K562 (cell line): Measurements from ENCODE around the gene BLM. TPM values are rescaled to one million over a fixed set of nuclear protein-coding genes. Genes with fewer than 3 reads are reported as not detected.

ENCODE experiments used
- ATAC-seq: fragments of 200-7000 bp; cut with Tn5 transposase; 3 replicates; pipeline ENCODE4 v1.9.1; 2020; ENCODE audit warnings: moderate library complexity
- BruUV-seq: library from RNA; stranded (reverse); fragments of 400-500 nt; replicated peaks from 2 replicates; lab custom pipeline; 2021; lab: Mats Ljungman, UMichigan
- CTCF ChIA-PET: fragments of 300-600 bp; formaldehyde crosslinking; extraction: SDS; loops from one replicate; lab custom pipeline; 2021; ENCODE audit warnings: low intra/inter-chr PET ratio; lab: Yijun Ruan, JAX
- POLR2A ChIA-PET: fragments of 300-600, 350-650 bp; sonication (Branson Sonifier 250); formaldehyde crosslinking; extraction: SDS; loops from one replicate; lab custom pipeline; 2021; ENCODE audit warnings: antibody characterized with exemption, inconsistent platforms; lab: Yijun Ruan, JAX
- DNase-seq, 4 experiments: peaks; one replicate each; pipeline versions ENCODE4 v3.0.0 to v3.0.0-alpha.2; 2011 to 2018; ENCODE audit warnings: low spot score in 3 of 4, mixed read lengths in 3 of 4; ENCODE audit errors: extremely low read depth in 1 of 4
- FAIRE-seq: peaks from 2 replicates; lab custom pipeline; 2011; peaks lifted over from hg19 to GRCh38; lab: Jason Lieb, UNC
- H2AFZ ChIP-seq: 2 replicates; pipeline ENCODE4 v1.6.0; 2011; ENCODE audit warnings: low read depth, low read length, control low read depth, inconsistent platforms
- H3K27ac ChIP-seq: fragments of 200-600 bp; 3 replicates; pipeline ENCODE4 v1.8.0; 2011; ENCODE audit warnings: low read depth, mild to moderate bottlenecking, control low read depth, inconsistent platforms, low read length, moderate library complexity, mixed read lengths; ENCODE audit errors: extremely low read depth
- H3K27me3 ChIP-seq, 2 experiments: fragments of 300-600 bp in 1 of 2; 2 replicates in 1 of 2; 3 replicates in 1 of 2; pipeline versions ENCODE4 v1.6.0 to v1.8.0; 2011; ENCODE audit warnings: inconsistent platforms in 2 of 2, low read length in 2 of 2, mild to moderate bottlenecking in 1 of 2, mixed read lengths in 1 of 2, moderate library complexity in 1 of 2; ENCODE audit not compliant: control insufficient read depth in 2 of 2, insufficient read depth in 2 of 2
- H3K36me3 ChIP-seq: fragments of 300-600 bp; 3 replicates; pipeline ENCODE4 v1.8.0; 2011; ENCODE audit warnings: mild to moderate bottlenecking, low read length, inconsistent platforms; ENCODE audit not compliant: control insufficient read depth, insufficient read depth
- H3K4me1 ChIP-seq, 2 experiments: fragments of 200-600 bp in 1 of 2; replicated peaks in 1 of 2; 2 replicates in 1 of 2; 3 replicates in 1 of 2; pipeline versions ENCODE4 v1.5.1 to v1.8.0; 2011; ENCODE audit warnings: inconsistent platforms in 2 of 2, low read length in 2 of 2, mild to moderate bottlenecking in 1 of 2, mixed read lengths in 1 of 2, moderate library complexity in 1 of 2; ENCODE audit not compliant: control insufficient read depth in 2 of 2, insufficient read depth in 2 of 2
- H3K4me2 ChIP-seq: 2 replicates; pipeline ENCODE4 v1.6.1; 2011; ENCODE audit warnings: low read length, control low read depth, inconsistent platforms, mixed read lengths; ENCODE audit not compliant: insufficient read depth
- H3K4me3 ChIP-seq: fragments of 200-600 bp; sonication (generic), shearing (Covaris generic); 2 replicates; pipeline ENCODE4 v1.5.1; 2016; ENCODE audit warnings: control low read depth, inconsistent platforms
- H3K79me2 ChIP-seq: fragments of 200-600 bp; 3 replicates; pipeline ENCODE4 v1.8.0; 2011; ENCODE audit warnings: low read length, inconsistent platforms; ENCODE audit not compliant: control insufficient read depth, insufficient read depth
- H3K9ac ChIP-seq, 2 experiments: 2 replicates each; pipeline versions ENCODE4 v1.6.0 to v1.6.1; 2011; ENCODE audit warnings: low read depth in 2 of 2, low read length in 2 of 2, control low read depth in 1 of 2, inconsistent platforms in 1 of 2, mild to moderate bottlenecking in 1 of 2, mixed read lengths in 1 of 2; ENCODE audit not compliant: insufficient read depth in 1 of 2
- H3K9me1 ChIP-seq: one replicate; pipeline ENCODE4 v1.6.0; 2011; ENCODE audit warnings: inconsistent platforms, mild to moderate bottlenecking, low read length, moderate library complexity; ENCODE audit not compliant: control insufficient read depth, insufficient read depth
- H3K9me3 ChIP-seq: replicated peaks from 2 replicates; pipeline ENCODE4 v1.5.1; 2011; ENCODE audit warnings: low read depth, low read length, inconsistent platforms; ENCODE audit not compliant: control insufficient read depth, insufficient read depth
- H4K20me1 ChIP-seq: replicated peaks from 2 replicates; pipeline ENCODE4 v1.6.1; 2011; ENCODE audit warnings: low read length, inconsistent platforms, mixed read lengths; ENCODE audit not compliant: control insufficient read depth, insufficient read depth
- ATF1 ChIP-seq, 2 experiments: fragments of 450-650 bp in 1 of 2; IDR thresholded peaks; 2 replicates each; pipeline ENCODE4 v1.6.1; 2016; ENCODE audit warnings: missing compliant biosample characterization in 1 of 2, missing genetic modification characterization in 1 of 2
- CC2D1A ChIP-seq: fragments of 450-650 bp; IDR thresholded peaks from 2 replicates; pipeline ENCODE4 v1.6.1; 2017; ENCODE audit warnings: mild to moderate bottlenecking
- NFE2L1 ChIP-seq: fragments of 450-650 bp; IDR thresholded peaks from 2 replicates; pipeline ENCODE4 v1.6.1; 2016; ENCODE audit warnings: missing genetic modification characterization, low read depth, mild to moderate bottlenecking, missing compliant biosample characterization, moderate library complexity, borderline replicate concordance
- NFYB ChIP-seq: IDR thresholded peaks from 2 replicates; pipeline ENCODE4 v1.6.1; 2011; ENCODE audit warnings: mild to moderate bottlenecking, moderate library complexity; ENCODE audit not compliant: insufficient read length; ENCODE audit errors: extremely low read depth
- TOE1 ChIP-seq, 2 experiments: fragments of 450-650 bp in 1 of 2; sonication (generic) in 1 of 2; formaldehyde crosslinking in 1 of 2; IDR thresholded peaks; 2 replicates each; pipeline versions ENCODE4 v1.7.1 to v1.8.0; 2016 to 2022; ENCODE audit warnings: borderline replicate concordance in 2 of 2, mild to moderate bottlenecking in 2 of 2, antibody characterized with exemption in 1 of 2, inconsistent platforms in 1 of 2, low read depth in 1 of 2, missing genetic modification reagents in 1 of 2, moderate library complexity in 1 of 2
- WGBS: fragments of 100-300 bp; shearing (Covaris generic); methylation state at CpG from one replicate; pipeline ENCODE4 v1.1.6; 2016; ENCODE audit warnings: low coverage, mixed read lengths; ENCODE audit not compliant: insufficient coverage; ENCODE audit errors: missing lambda C conversion rate; 5-methylcytosine and 5-hydroxymethylcytosine counted together
- in situ Hi-C: fragments of 300-500 bp; cut with MboI; formaldehyde crosslinking; loops from 4 replicates; pipeline ENCODE4 v1.15.0; 2018; ENCODE audit warnings: inconsistent platforms, mixed read lengths
- intact Hi-C: fragments of 100-400 bp; cut with micrococcal nuclease; formaldehyde crosslinking; loops from 2 replicates; pipeline ENCODE4 v1.14.2; 2022
- polyA plus RNA-seq, 8 experiments: library from polyadenylated mRNA; depleted of rRNA in 4 of 8; stranded (reverse) in 5 of 8; unstranded in 3 of 8; fragments of >200 nt; fragmentation: Nextera tagmentation in 2 of 8; fragmentation: Illumina TruSeq in 1 of 8; extraction: Ambion mirVana in 2 of 8; extraction: Trizol in 1 of 8; gene quantifications; 2 replicates each; pipeline versions ENCODE4 v1.2.1 to v1.2.3, GENCODE V29; 2011 to 2014; ENCODE audit warnings: inconsistent platforms in 1 of 8, missing spikeins in 1 of 8
- total RNA-seq, 7 experiments: library from RNA; depleted of rRNA in 6 of 7; stranded (reverse); fragments of >200 nt in 6 of 7; fragmentation: Illumina TruSeq in 2 of 7; extraction: Trizol in 2 of 7; gene quantifications; 2 replicates each; pipeline versions ENCODE4 v1.2.1 to v1.2.3, GENCODE V29; 2011 to 2021; ENCODE audit warnings: low replicate concordance in 1 of 7
- TF ChIP-seq, protein P1 (sequence below): fragments of 450-650 bp; IDR thresholded peaks from 2 replicates; pipeline ENCODE4 v1.6.1; 2016; ENCODE audit warnings: missing biosample characterization, missing genetic modification characterization
- TF ChIP-seq, protein P2 (sequence below): fragments of 200-400 bp; formaldehyde crosslinking; IDR thresholded peaks from 2 replicates; pipeline ENCODE4 v1.6.1; 2017; ENCODE audit warnings: mild to moderate bottlenecking, low read depth, low read length, moderate library complexity
- TF ChIP-seq, protein P3 (sequence below): IDR thresholded peaks from 2 replicates; pipeline ENCODE4 v1.6.1; 2011; ENCODE audit warnings: borderline replicate concordance, low read depth, mild to moderate bottlenecking, moderate library complexity, low read length; ENCODE audit not compliant: insufficient read depth, poor library complexity, severe bottlenecking

The BLM gene
- total and polyA plus RNA-seq, 9 of the 15 experiments (the other 6 are each of a cell fraction or from before 2014, with no cell fraction given) = 21.0 to 56.0 (median 43.9) TPM

DNA sequence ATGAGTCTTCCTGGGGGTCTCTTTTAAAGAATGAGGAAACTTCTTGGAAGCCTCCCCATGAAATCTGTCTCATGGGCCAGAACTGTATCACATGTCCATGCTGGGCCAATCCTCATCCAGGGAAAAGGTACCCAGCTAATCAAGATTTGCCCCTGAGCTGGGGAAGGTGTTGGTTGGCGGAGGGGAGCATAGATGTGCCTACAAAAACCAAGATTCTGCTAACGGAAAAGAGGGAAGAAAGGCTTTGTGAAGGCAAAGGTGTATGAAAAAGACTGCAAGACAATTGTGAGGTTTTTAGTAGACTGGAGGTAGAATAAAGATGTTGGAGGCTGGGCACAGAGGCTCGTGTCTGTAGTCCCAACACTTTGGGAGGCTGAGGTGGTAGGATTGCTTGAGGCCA lies 18.5 kb upstream of the BLM start:
- H3K36me3 ChIP-seq = no peaks in the 10 kb centered on the region
- intact Hi-C loops (loop anchor here (10.0 kb wide), 1 partner anchor 214 kb away; no protein-coding TSS in a partner anchor), in situ Hi-C loops (loop anchor here (10.0 kb wide), 1 partner anchor 54 kb away; no protein-coding TSS in a partner anchor)
- no peak overlapping the region for H3K27ac ChIP-seq
- H3K4me3 ChIP-seq = no peak overlapping the region
- H3K9ac ChIP-seq = no peak overlapping the region
- H3K4me2 ChIP-seq = no peak overlapping the region
- H3K9me3 ChIP-seq = peaks cover 3% of the 10 kb centered on the region; the same call in 1 of the 2 replicates
- H3K4me1 ChIP-seq = no peaks in the 10 kb centered on the region; a peak in 1 of 5 replicates
- no peak for TF ChIP-seq NFE2L1 (tag)
- TF ChIP-seq NFYB = peak; percentile 27
- CTCF ChIA-PET = no interaction called here
- no peak for DNase-seq
- no peak overlapping the region for H2AFZ ChIP-seq
- no peak for FAIRE-seq
- no peaks in the 10 kb centered on the region for H3K9me1 ChIP-seq
- no peaks in the 10 kb centered on the region for H4K20me1 ChIP-seq
- H3K27me3 ChIP-seq = no peaks in the 10 kb centered on the region
- POLR2A ChIA-PET = interaction anchor here (0.6 to 1.2 kb wide), 3 partner anchors 19 to 844 kb away, joined by 3 to 4 read pairs (median 3); partner anchors contain the start of gene BLM
- WGBS = 66% methylated on average over 3 of the region's 3 CpGs
- no TSS peak for BruUV-seq
- no peak for ATAC-seq
- H3K79me2 ChIP-seq = no peaks in the 10 kb centered on the region

DNA sequence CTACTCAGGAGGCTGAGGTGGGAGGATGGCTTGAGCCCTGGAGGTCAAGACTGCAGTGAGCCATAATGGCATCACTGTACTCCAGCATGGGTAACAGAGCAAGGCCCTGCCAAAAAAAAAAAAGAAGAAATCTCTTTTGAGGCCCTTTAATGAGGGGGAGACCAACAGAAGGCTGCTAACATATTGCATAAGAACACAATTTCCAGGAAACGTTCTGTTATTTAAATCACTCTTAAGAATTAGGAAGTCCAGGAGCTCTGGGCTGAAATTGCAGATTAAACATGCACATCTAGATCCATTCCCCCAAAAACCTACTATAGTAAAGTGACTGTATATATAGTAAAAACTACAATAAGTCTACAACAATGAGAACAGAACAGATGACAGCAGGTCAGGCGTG lies 16.1 kb upstream of the BLM start:
- H3K36me3 ChIP-seq = no peaks in the 10 kb centered on the region
- TF ChIP-seq TOE1 (IDR thresholded peaks at IDR 0.05; ENCODE audit: borderline replicate concordance) (no peak), TOE1 (CRISPR knock-in tag; IDR thresholded peaks at IDR 0.05; ENCODE audit: borderline replicate concordance, low read depth) (no peak), ATF1 (CRISPR knock-in tag; IDR thresholded peaks at IDR 0.05) (no peak), ATF1 (tag; IDR thresholded peaks at IDR 0.05) (no peak), CC2D1A (no peak)
- TF ChIP-seq, protein P1, sequence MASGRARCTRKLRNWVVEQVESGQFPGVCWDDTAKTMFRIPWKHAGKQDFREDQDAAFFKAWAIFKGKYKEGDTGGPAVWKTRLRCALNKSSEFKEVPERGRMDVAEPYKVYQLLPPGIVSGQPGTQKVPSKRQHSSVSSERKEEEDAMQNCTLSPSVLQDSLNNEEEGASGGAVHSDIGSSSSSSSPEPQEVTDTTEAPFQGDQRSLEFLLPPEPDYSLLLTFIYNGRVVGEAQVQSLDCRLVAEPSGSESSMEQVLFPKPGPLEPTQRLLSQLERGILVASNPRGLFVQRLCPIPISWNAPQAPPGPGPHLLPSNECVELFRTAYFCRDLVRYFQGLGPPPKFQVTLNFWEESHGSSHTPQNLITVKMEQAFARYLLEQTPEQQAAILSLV = no peak
- TF ChIP-seq, protein P2, sequence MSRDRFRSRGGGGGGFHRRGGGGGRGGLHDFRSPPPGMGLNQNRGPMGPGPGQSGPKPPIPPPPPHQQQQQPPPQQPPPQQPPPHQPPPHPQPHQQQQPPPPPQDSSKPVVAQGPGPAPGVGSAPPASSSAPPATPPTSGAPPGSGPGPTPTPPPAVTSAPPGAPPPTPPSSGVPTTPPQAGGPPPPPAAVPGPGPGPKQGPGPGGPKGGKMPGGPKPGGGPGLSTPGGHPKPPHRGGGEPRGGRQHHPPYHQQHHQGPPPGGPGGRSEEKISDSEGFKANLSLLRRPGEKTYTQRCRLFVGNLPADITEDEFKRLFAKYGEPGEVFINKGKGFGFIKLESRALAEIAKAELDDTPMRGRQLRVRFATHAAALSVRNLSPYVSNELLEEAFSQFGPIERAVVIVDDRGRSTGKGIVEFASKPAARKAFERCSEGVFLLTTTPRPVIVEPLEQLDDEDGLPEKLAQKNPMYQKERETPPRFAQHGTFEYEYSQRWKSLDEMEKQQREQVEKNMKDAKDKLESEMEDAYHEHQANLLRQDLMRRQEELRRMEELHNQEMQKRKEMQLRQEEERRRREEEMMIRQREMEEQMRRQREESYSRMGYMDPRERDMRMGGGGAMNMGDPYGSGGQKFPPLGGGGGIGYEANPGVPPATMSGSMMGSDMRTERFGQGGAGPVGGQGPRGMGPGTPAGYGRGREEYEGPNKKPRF = no peak
- TF ChIP-seq, protein P3, sequence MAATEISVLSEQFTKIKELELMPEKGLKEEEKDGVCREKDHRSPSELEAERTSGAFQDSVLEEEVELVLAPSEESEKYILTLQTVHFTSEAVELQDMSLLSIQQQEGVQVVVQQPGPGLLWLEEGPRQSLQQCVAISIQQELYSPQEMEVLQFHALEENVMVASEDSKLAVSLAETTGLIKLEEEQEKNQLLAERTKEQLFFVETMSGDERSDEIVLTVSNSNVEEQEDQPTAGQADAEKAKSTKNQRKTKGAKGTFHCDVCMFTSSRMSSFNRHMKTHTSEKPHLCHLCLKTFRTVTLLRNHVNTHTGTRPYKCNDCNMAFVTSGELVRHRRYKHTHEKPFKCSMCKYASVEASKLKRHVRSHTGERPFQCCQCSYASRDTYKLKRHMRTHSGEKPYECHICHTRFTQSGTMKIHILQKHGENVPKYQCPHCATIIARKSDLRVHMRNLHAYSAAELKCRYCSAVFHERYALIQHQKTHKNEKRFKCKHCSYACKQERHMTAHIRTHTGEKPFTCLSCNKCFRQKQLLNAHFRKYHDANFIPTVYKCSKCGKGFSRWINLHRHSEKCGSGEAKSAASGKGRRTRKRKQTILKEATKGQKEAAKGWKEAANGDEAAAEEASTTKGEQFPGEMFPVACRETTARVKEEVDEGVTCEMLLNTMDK = no peak

More for the DNA sequence above, 16.1 kb upstream of the BLM start:
- H3K27me3 ChIP-seq = no peaks in the 10 kb centered on the region
- 41% methylated on average over 2 of the region's 2 CpGs for WGBS
- no peak for DNase-seq
- no peaks in the 10 kb centered on the region for H3K9me1 ChIP-seq
- H3K9ac ChIP-seq = no peak overlapping the region
- peaks cover 6% of the 10 kb centered on the region for H3K9me3 ChIP-seq
- H3K4me1 ChIP-seq = no peaks in the 10 kb centered on the region; a peak in 1 of 5 replicates
- H3K4me2 ChIP-seq = no peak overlapping the region
- no peak for FAIRE-seq
- ChIA-PET CTCF (no interaction called here), POLR2A (interaction anchor here (2.2 kb wide), 1 partner anchor 16 kb away, joined by 12 read pairs; the partner anchor contains the start of gene BLM)
- ATAC-seq = no peak
- in situ Hi-C loops (no loop called here), intact Hi-C loops (no loop called here)
- BruUV-seq = no TSS peak
- H3K4me3 ChIP-seq = no peak overlapping the region
- H4K20me1 ChIP-seq = no peaks in the 10 kb centered on the region
- H2AFZ ChIP-seq = peak overlapping the region; percentile 11; the same call in 1 of the 2 replicates
- H3K27ac ChIP-seq = no peak overlapping the region
- no peaks in the 10 kb centered on the region for H3K79me2 ChIP-seq
